HUES64 (cell line): Measurements from ENCODE around the gene EML6.
"Not testable (repeated sequence)": the region's sequence is repeated elsewhere in the genome, so short reads cannot be mapped to it uniquely, and the experiment has no call there.

ENCODE experiments used
- H3K27ac ChIP-seq: 2 replicates; pipeline ENCODE4 v1.7.0; 2013; ENCODE audit warnings: low read depth, low read length, inconsistent platforms
- H3K27me3 ChIP-seq: 2 replicates; pipeline ENCODE4 v1.6.1; 2013; ENCODE audit warnings: mild to moderate bottlenecking, low read length; ENCODE audit not compliant: insufficient read depth
- H3K36me3 ChIP-seq: 2 replicates; pipeline ENCODE4 v1.6.1; 2013; ENCODE audit warnings: mild to moderate bottlenecking, low read length; ENCODE audit not compliant: insufficient read depth
- H3K4me1 ChIP-seq: 2 replicates; pipeline ENCODE4 v1.6.1; 2013; ENCODE audit warnings: mild to moderate bottlenecking, low read length, moderate library complexity; ENCODE audit not compliant: insufficient read depth
- H3K4me3 ChIP-seq: 2 replicates; pipeline ENCODE4 v1.5.1; 2013; ENCODE audit warnings: mild to moderate bottlenecking, low read length, moderate library complexity
- H3K9ac ChIP-seq: 2 replicates; pipeline ENCODE4 v1.6.1; 2013; ENCODE audit warnings: mild to moderate bottlenecking, low read depth, low read length
- H3K9me3 ChIP-seq: 2 replicates; pipeline ENCODE4 v1.6.1; 2013; ENCODE audit warnings: low read depth, low read length; ENCODE audit not compliant: insufficient read depth
- WGBS: fragments of 150-250, 120-280 bp; methylation state at CpG from one replicate; pipeline ENCODE4 v1.1.7; 2013; ENCODE audit warnings: missing lambda C conversion rate; 5-methylcytosine and 5-hydroxymethylcytosine counted together

EML6 gene

DNA sequence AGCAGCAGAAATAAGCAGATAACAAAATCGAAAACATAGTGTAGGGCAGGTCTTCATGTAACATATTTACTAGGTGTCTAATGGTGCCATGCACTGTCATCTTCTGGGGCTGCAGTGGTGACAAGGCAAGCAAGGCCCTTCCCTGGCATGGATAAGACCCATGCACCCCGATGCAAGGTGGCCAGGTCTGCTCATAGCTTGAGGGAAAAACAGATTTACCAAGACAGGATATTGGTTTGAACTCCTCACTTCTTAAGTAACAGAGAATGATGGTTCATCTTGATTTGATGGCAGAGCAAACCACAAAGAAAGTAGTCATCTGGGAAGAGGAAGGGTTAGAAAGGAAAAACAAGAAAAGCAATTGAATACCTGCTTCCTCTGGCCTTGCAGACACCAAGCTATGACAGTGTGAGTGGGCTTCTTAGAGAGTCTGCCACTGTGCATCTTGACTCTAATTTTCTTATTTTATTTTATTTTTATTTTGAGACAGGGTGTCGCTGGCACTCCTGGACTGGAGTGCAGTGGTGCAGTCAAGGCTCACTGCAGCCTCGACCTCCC is 35.8 kb upstream of the EML6 start:
- 96% methylated on average over 4 of the region's 4 CpGs for WGBS
- no peaks in the 10 kb centered on the region for H3K9me3 ChIP-seq
- H3K36me3 ChIP-seq, result no peaks in the 10 kb centered on the region
- H3K9ac ChIP-seq, result no peak overlapping the region
- H3K27me3 ChIP-seq, result no peaks in the 10 kb centered on the region
- no peak overlapping the region for H3K27ac ChIP-seq
- no peak overlapping the region for H3K4me3 ChIP-seq
- H3K4me1 ChIP-seq, result no peaks in the 10 kb centered on the region

DNA sequence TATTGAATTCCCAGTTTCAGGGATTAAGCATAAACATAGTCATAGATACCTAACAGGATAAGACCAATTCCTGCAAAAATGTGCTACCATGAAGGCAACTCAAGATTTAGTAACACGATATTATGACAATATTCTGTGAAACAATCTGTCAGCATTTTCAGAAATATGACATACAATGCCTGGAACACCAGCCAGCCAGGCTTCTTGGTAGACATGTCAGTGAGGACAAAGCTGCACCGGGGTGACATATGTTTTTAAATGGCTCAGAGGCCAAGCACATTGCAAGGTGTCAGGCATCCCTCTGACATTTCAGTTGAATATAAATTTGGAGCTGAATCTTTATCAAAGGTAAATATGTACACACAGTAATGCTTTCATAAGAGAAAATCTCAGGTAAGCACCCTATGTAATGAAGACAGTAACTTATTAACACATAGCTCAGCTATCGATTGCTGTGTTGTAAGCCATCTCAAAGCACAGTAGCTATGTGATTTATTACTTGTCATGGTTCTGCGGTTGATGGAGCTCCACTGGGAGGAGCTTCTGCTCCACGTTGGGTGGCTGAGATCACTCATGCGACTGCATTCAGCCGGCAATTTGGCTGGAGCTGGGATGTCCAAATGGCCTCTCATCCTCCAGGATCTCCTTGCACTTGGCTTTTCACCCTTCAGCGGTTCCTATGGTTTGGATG is 31.9 kb upstream of the EML6 start:
- H3K9me3 ChIP-seq, result no peaks in the 10 kb centered on the region
- no peaks in the 10 kb centered on the region for H3K4me1 ChIP-seq
- H3K36me3 ChIP-seq, result no peaks in the 10 kb centered on the region
- no peak overlapping the region for H3K9ac ChIP-seq
- 90% methylated on average over 8 of the region's 8 CpGs for WGBS
- H3K4me3 ChIP-seq, result no peak overlapping the region
- H3K27me3 ChIP-seq, result no peaks in the 10 kb centered on the region
- no peak overlapping the region for H3K27ac ChIP-seq

- Histone ChIP-seq H3K4me3 (no peak overlapping the region), H3K27ac (no peak overlapping the region)
These were observed 30.9 kb upstream of the EML6 start for GRCh38 chr2:54692556-54692955.

DNA sequence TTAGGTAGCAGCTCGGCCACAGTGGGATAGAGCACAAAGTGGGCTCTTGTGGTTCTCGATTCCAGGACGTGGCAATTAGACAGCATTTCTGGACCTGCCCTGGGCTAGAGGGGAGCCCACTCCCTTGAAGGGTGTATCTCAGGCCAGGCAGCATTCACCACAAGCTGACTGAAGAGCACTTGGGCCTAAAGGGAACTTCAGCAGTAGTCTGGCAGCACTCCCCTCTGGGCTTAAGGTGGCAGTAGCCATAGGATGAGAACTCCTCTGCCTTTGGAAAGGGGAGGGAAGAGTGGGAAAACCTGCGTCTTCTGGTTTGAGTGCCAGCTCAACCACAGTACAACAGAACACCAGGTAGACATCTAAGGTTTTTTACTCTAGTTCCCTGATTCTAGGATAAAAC is 28.1 kb upstream of the EML6 start:
- no peak overlapping the region for H3K27ac ChIP-seq
- no peaks in the 10 kb centered on the region for H3K4me1 ChIP-seq
- H3K9me3 ChIP-seq, result no peaks in the 10 kb centered on the region
- no peaks in the 10 kb centered on the region for H3K36me3 ChIP-seq
- no peak overlapping the region for H3K4me3 ChIP-seq
- H3K9ac ChIP-seq, result no peak overlapping the region
- H3K27me3 ChIP-seq, result no peaks in the 10 kb centered on the region
- WGBS, result 91% methylated on average over 4 of the region's 4 CpGs

More at GRCh38 chr2:54692556-54692955, 30.9 kb upstream of the EML6 start:
- H3K36me3 ChIP-seq, result no peaks in the 10 kb centered on the region
- H3K9me3 ChIP-seq, result no peaks in the 10 kb centered on the region
- no peaks in the 10 kb centered on the region for H3K27me3 ChIP-seq
- no peak overlapping the region for H3K9ac ChIP-seq
- no peaks in the 10 kb centered on the region for H3K4me1 ChIP-seq

DNA sequence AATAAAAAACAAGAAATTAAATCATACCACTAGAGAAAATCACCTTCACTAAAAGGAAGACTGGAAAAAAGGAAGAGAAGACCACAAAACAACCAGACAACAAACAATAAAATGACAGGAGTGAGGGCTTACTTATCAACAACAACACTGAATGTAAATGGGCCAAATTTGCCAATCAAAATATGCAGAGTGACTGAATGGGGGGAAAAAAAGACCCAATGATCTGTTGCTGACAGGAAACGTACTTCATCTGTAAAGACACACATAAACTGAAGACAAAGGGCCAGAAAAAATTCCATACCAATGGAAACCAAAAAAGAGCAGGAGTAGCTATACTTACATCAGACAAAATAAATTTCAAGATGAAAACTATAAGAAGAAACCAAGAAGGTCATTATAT is 25.5 kb upstream of the EML6 start:
- Histone ChIP-seq H3K4me1 (no peaks in the 10 kb centered on the region), H3K4me3 (no peak overlapping the region), H3K9ac (no peak overlapping the region), H3K27ac (no peak overlapping the region), H3K27me3 (no peaks in the 10 kb centered on the region), H3K9me3 (no peaks in the 10 kb centered on the region), H3K36me3 (no peaks in the 10 kb centered on the region)
- 90% methylated on average over 1 of the region's 1 CpG for WGBS

DNA sequence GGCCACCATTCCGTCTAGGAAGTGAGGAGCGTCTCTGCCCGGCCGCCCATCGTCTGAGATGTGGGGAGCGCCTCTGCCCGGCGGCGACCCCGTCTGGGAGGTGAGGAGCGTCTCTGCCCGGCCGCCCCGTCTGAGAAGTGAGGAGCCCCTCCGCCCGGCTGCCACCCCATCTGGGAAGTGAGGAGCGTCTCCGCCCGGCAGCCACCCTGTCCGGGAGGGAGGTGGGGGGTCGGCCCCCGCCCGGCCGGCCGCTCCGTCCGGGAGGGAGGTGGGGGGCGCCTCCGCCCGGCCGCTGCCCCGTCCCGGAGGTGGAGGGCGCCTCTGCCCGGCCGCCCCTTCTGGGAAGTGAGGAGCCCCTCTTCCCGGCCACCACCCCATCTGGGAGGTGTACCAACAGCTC is 24.5 kb upstream of the EML6 start:
- H3K9ac ChIP-seq, H3K27me3 ChIP-seq, H3K36me3 ChIP-seq, H3K4me3 ChIP-seq, H3K27ac ChIP-seq, H3K4me1 ChIP-seq, H3K9me3 ChIP-seq: not testable (repeated sequence)
- WGBS, result 98% methylated on average over 37 of the region's 37 CpGs

GRCh38 chr2:54699665-54700064 is 23.8 kb upstream of the EML6 start:
- no peaks in the 10 kb centered on the region for H3K36me3 ChIP-seq
- no peaks in the 10 kb centered on the region for H3K9me3 ChIP-seq
- no peak overlapping the region for H3K27ac ChIP-seq
- H3K27me3 ChIP-seq, result no peaks in the 10 kb centered on the region
- H3K9ac ChIP-seq, result no peak overlapping the region
- 100% methylated on average over 2 of the region's 2 CpGs for WGBS
- no peak overlapping the region for H3K4me3 ChIP-seq
- H3K4me1 ChIP-seq, result no peaks in the 10 kb centered on the region

GRCh38 chr2:54701029-54701428 is 22.4 kb upstream of the EML6 start:
- Histone ChIP-seq H3K27me3 (no peaks in the 10 kb centered on the region), H3K9me3 (no peaks in the 10 kb centered on the region)
- WGBS, result 89% methylated on average over 2 of the region's 2 CpGs

GRCh38 chr2:54704238-54704637 is 19.2 kb upstream of the EML6 start:
- Histone ChIP-seq H3K36me3 (no peaks in the 10 kb centered on the region), H3K4me3 (no peak overlapping the region), H3K4me1 (no peaks in the 10 kb centered on the region), H3K27me3 (no peaks in the 10 kb centered on the region), H3K9me3 (no peaks in the 10 kb centered on the region), H3K9ac (no peak overlapping the region), H3K27ac (no peak overlapping the region)
- 82% methylated on average over 1 of the region's 1 CpG for WGBS

More at GRCh38 chr2:54701029-54701428, 22.4 kb upstream of the EML6 start:
- Histone ChIP-seq H3K36me3 (no peaks in the 10 kb centered on the region), H3K27ac (no peak overlapping the region), H3K4me1 (no peaks in the 10 kb centered on the region), H3K4me3 (no peak overlapping the region), H3K9ac (no peak overlapping the region)

DNA sequence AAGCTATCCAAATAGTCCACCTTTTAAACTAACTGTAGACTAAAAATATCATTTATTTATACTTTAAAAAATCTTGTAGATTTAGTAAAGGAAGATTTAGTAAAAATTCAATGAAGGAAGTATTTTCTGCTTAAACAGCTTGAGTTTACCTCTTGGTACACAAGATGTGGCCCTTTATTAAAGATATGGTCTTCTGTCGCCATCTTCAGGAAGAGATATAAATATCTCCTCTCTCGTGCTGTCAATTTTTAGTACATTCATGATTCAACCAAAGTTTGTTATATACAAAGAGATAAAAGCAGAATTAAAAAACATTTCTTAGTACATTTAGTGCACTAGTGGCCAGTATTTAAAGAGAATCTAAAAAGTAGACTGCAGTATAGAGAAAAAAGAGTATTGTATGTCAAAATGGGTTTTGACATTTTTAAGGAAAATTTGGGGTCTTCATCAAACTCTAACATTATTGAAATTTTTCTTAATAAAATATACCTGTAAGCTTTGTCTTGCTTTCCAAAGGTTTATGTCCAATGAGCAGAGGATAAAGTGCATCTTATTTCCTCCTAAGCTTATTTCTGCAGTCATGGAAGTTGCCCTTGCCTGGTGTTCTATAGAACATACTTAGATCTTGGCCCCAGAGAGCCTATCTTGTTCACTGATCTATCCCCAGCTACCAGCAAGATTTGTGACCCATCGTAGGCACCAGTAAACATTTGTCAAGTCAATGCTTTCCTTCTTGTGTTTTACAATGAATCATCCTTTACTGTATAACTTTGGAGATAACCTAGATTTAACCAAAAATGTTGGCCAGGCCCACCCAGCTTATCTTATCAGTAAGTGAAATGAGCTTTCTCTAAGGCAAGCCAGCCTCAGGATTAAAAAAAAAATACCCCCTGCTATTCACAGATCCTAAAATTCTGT is 18.5 kb upstream of the EML6 start:
- H3K9me3 ChIP-seq, result no peaks in the 10 kb centered on the region
- WGBS, result 62% methylated on average over 2 of the region's 3 CpGs
- H3K27ac ChIP-seq, result no peak overlapping the region
- no peaks in the 10 kb centered on the region for H3K27me3 ChIP-seq
- H3K9ac ChIP-seq, result no peak overlapping the region
- no peak overlapping the region for H3K4me3 ChIP-seq
- H3K36me3 ChIP-seq, result no peaks in the 10 kb centered on the region
- H3K4me1 ChIP-seq, result no peaks in the 10 kb centered on the region

GRCh38 chr2:54706622-54707021 is 16.8 kb upstream of the EML6 start:
- Histone ChIP-seq H3K36me3 (no peaks in the 10 kb centered on the region), H3K9ac (no peak overlapping the region), H3K4me3 (no peak overlapping the region), H3K9me3 (no peaks in the 10 kb centered on the region), H3K27ac (no peak overlapping the region), H3K4me1 (no peaks in the 10 kb centered on the region), H3K27me3 (no peaks in the 10 kb centered on the region)
- WGBS, result 86% methylated on average over 1 of the region's 1 CpG
